Activated CD4-positive, alpha-beta T cell treated with anti-CD3 and anti-CD28 coated beads for 24 hours (primary cell): Measurements from ENCODE around the gene GPC3.
A peak's percentile ranks its signal among the peaks of the same experiment; 100 is the strongest.
"Not testable (repeated sequence)": the region's sequence is repeated elsewhere in the genome, so short reads cannot be mapped to it uniquely, and the experiment has no call there.

Experiments used
- DNase-seq, 2 donors: peaks; one replicate each; pipeline ENCODE4 v3.0.0-alpha.2; 2020; ENCODE audit warnings: low read depth in 2 of 2

GPC3 gene

GRCh38 chrX:133985164-133985966, at the start of gene GPC3:
Gene GPC3 (minus strand): TSS chrX:133985594.
- DNase-seq = peak in 1 of 2 donors; percentile 9

GRCh38 chrX:134032441-134032840, 47.0 kb upstream of the GPC3 start:
- DNase-seq = no peak

DNA sequence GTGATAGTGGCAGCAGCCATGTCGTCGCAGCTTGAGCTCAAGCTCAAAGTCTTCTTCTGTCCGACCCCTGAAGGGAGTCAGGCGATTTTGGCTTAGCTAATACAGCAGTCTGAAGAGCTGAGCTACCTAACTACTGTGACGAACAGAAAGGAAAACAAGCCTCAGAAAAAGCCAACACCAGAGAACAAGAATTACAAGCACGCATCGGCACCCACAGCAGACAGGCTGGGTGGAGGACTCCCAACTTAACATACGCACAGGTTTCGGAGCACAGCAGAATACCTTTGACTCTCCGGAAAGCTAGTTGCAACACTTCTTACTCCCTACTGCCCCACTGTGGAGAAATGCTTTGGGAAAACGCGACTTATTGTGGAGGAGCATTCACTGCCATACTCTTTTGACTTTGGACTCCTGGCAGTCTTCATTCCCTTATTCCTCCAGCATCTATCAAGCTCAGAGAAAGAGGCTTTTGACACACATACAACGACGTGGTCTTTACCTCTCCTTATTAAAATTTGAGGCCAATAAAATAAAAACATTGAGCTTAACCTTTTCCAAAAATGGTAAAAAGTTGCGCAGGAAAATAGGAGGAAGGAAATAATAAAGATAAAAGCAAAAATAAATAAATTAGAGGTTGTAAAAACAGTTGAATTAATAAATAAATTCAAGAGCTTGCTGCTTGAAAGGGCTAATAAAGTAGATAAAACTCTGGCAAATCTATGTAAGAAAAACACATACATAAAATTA, 41.3 kb upstream of the GPC3 start:
- peak; percentile 10 to 19 for DNase-seq

DNA sequence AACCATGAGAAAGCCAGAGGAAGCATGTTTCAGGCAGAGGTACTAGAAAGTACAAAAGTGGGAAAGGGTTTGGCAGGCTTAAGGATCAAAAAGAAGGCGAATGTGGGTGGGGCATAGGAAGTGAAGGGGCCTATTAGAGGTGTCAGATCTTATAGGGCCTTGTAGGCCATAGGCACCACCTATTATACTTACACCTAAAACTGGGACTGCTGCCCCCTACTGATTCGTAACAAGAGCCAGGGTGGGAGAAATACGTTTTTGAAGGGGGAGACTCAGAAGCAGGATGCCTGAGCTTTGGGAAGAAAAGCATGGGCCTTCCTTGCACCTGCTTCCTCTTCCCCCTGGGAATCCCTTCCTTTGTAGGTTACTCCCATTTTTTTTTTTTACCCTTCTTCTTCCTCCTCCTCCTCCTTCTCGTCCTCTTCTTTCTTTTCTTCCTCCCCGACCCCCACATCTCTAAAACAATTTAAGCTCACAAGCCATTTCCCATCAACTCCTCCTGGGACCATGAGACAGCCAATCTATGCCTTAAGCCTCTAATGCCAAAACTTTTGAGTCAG, 40.7 kb upstream of the GPC3 start:
- no peak for DNase-seq

- no peak for DNase-seq
Observed at GRCh38 chrX:134024686-134025377, 39.4 kb upstream of the GPC3 start.

DNA sequence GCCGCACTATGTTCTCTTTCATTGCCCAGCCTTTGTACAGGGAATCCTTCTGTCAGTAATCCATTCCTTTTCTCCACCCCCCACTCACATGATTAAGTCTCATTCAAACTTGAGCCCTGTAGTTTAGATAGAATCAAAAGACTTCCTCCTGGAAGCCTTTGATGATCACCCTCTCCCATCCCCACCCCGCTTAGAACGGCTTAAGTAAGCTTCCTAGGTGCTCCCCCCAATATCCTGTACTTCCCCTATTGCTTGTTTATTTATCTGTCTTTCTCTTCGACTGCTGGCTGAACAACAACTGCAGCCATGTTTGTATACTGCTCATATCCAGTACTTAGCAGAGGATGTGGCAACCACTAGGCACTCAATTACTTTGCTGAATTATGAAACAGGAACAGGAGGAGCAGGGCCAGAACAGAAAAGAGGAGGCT, 38.5 kb upstream of the GPC3 start:
- no peak for DNase-seq

DNA sequence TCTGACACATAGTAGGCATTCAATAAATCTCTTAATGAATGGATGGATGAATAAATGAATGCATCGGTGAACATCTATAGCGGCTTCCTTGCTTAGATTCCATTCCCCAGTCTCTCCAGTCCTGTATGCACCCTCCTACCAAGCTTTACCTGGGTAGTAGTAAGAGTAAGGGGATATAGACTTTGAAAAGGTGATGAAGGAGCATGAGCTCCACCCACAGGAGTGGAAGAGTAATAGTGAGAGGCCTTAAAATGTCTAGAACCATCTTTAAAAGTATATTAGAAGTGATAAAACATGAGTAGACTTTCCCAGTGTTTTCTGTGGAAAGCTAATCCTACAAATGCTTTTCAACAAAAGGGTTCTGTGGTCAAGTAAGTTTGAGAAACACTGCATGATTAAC, 35.5 kb upstream of the GPC3 start:
- no peak for DNase-seq

GRCh38 chrX:134019567-134020206, 34.3 kb upstream of the GPC3 start:
- no peak for DNase-seq

GRCh38 chrX:134016309-134016708, 30.9 kb upstream of the GPC3 start:
- DNase-seq = not testable (repeated sequence)

DNA sequence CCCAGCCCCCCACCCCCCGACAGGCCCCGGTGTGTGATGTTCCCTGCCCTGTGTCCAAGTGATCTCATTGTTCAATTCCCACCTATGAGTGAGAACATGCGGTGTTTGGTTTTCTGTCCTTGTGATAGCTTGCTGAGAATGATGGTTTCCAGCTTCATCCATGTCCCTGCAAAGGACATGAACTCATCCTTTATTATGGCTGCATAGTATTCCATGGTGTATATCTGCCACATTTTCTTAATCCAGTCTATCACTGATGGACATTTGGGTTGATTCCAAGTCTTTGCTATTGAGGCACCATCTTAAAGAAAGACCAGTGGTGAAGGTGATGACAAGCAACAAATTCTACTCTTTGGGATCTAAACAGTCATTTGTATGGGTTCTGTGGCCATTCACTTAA, 30.1 kb upstream of the GPC3 start:
- DNase-seq = not testable (repeated sequence)

DNA sequence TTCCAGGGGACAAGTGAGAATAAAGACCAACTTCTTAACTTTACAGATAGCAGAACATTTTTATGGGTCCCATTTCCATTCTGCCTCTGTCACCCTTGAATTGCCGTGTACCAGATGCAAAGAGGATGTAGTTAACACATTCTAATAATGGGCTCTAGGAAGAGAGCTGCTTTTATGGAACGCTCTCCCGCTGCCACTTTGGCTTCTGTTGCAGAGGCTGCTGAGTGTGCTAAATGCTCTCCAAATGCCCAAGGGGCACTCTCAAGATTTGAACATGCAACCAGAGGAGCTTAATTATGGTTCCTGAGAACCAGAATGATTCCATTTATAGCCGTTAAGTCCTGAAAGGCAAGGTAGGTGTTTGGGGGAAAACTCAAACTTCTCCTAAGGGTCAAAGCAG, 28.1 kb upstream of the GPC3 start:
- DNase-seq = no peak

DNA sequence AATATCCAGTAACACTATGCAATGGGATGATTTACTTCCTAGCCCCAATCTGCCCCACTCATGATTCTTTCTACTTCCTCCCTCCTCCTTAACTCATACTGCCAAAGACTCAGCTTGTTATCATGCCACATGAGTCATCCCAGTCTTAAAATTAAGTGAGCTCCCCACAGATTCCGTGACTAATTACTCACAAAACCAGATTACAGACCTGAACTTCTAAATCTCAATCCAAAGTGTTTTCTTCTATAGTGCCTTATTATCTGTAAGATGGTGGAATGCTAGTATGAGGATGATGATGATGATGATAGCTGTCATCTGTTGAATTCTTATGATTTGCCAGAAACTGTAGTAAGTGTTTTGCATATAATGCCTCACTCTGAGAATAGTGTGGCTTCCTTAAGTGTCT, 27.7 kb upstream of the GPC3 start:
- no peak for DNase-seq

DNA sequence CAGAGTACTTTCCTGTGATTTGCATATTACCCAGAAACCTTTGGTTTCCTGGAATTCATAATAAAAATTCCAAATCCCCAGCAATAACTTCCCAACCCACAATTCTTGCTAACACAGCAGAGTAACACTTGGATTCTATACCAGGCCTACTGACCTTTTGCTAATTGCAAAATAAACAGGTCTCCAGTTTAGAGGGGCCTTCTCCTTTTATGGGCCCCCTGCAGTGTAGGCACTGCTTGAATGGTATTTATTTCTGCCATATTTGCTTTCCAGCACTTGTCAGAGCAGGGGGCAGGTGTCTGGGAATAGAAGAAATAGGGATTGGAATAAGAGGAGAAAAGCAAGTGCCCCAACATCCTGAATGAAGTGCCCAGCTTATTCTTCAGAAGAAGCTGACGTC, 25.3 kb upstream of the GPC3 start:
- DNase-seq = no peak

DNA sequence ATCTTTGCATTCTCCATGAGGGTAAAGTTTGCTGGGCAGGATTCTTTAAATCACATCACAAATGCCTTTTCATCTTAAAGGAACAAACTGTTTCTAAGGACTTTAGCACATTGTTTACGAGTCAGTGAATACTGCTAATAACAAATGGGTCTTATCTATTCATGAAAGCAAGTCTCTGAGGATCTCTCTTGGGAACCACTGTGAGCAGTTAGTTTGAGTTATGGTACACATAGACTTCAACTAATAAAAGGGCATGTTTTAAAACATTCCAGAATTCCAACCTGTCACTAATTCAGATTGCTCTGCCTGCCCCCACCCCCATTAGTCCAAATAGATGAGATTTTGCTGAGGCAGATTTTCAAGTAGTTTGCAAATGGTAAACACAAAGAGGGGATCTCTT, 22.3 kb upstream of the GPC3 start:
- no peak for DNase-seq

GRCh38 chrX:134006484-134007161, 21.2 kb upstream of the GPC3 start:
- DNase-seq = no peak

DNA sequence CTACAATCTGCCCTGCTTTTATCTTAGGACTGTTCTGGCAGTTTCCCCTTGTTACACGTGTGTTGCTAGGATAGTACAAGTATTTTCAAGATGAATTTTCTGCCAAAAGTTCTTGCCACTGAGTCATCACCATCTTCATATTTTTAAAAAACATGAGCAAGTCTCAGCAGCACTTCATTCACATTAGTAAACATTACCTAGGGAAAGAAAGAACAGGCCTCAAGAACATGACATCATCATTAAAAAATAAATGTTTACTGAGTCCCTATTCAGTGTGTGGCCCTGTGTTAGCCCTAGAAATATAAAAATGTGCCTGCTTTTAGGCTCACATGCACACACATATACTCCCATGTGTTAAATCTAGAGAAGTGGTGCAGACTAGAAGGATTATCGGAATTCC, 18.7 kb upstream of the GPC3 start:
- DNase-seq = no peak

GRCh38 chrX:134002921-134003615, 17.7 kb upstream of the GPC3 start:
- DNase-seq = no peak

GRCh38 chrX:134000260-134001245, 15.2 kb upstream of the GPC3 start:
- DNase-seq = no peak

- no peak for DNase-seq
Observed at GRCh38 chrX:133999031-133999705, 13.8 kb upstream of the GPC3 start.
